Neural cell (in vitro differentiated cells): ENCODE measurements around the gene ZNF750.

ENCODE experiments used
- CTCF ChIP-seq: fragments of 450-650 bp; IDR thresholded peaks from 2 replicates; pipeline ENCODE4 v1.5.1; 2014; ENCODE audit warnings: antibody characterized with exemption, mild to moderate bottlenecking, moderate library complexity; ENCODE audit not compliant: poor library complexity, severe bottlenecking
- EZH2 ChIP-seq: fragments of 200-600, 300-800 bp; shearing (Covaris generic), sonication (generic); IDR thresholded peaks from 2 replicates; pipeline ENCODE4 v1.6.1; 2014; ENCODE audit warnings: antibody characterized with exemption, low read length, borderline replicate concordance, mild to moderate bottlenecking; ENCODE audit not compliant: insufficient read depth, poor library complexity, severe bottlenecking
- POLR2AphosphoS5 ChIP-seq: IDR thresholded peaks from 2 replicates; pipeline ENCODE4 v1.6.1; 2012
- REST ChIP-seq: IDR thresholded peaks from 2 replicates; pipeline ENCODE4 v1.6.1; 2012; ENCODE audit warnings: borderline replicate concordance
- TAF1 ChIP-seq: IDR thresholded peaks from 2 replicates; pipeline ENCODE4 v1.6.1; 2012; ENCODE audit warnings: low read depth

- no peak for TF ChIP-seq CTCF
- no peak for TF ChIP-seq POLR2AphosphoS5
- no peak for TF ChIP-seq REST
- TF ChIP-seq TAF1 = no peak
- no peak for TF ChIP-seq EZH2
Measured at GRCh38 chr17:82801377-82801970, 38.3 kb downstream of the ZNF750 start.
